GM21529 (cell line): ENCODE results near the gene ZSCAN10.
A peak's percentile ranks its signal among the peaks of the same experiment; 100 is the strongest.
"Not testable (repeated sequence)": the region's sequence is repeated elsewhere in the genome, so short reads cannot be mapped to it uniquely, and the experiment has no call there.

Source experiments
- ATAC-seq: cut with Tn5 transposase; IDR thresholded peaks from one replicate; pipeline ENCODE4 v1.9.1; 2021; ENCODE audit not compliant: unreplicated experiment

ZSCAN10 gene

GRCh38 chr16:3086596-3087242, 12.4 kb downstream of the ZSCAN10 start:
- no peak for ATAC-seq

- no peak for ATAC-seq
Measured at GRCh38 chr16:3085868-3086595, 13.1 kb downstream of the ZSCAN10 start.

GRCh38 chr16:3084969-3085670, 14.0 kb downstream of the ZSCAN10 start:
- no peak for ATAC-seq

- no peak for ATAC-seq
Measured at GRCh38 chr16:3084491-3084890, 14.6 kb downstream of the ZSCAN10 start.

GRCh38 chr16:3083408-3083807, 15.7 kb downstream of the ZSCAN10 start:
- not testable (repeated sequence) for ATAC-seq

- ATAC-seq = not testable (repeated sequence)
Measured at GRCh38 chr16:3081957-3082356, 17.1 kb downstream of the ZSCAN10 start.

- no peak for ATAC-seq
Measured at GRCh38 chr16:3080024-3080423, 19.1 kb downstream of the ZSCAN10 start.

- no peak for ATAC-seq
Measured at GRCh38 chr16:3076577-3076976, 22.5 kb downstream of the ZSCAN10 start.

GRCh38 chr16:3075946-3076345, 23.1 kb downstream of the ZSCAN10 start:
- ATAC-seq = not testable (repeated sequence)

GRCh38 chr16:3075523-3075915, 23.6 kb downstream of the ZSCAN10 start:
- ATAC-seq = no peak

- ATAC-seq = peak; percentile 61
Measured at GRCh38 chr16:3074860-3075522, 24.1 kb downstream of the ZSCAN10 start.

GRCh38 chr16:3073448-3073847, 25.6 kb downstream of the ZSCAN10 start:
- no peak for ATAC-seq

- not testable (repeated sequence) for ATAC-seq
Measured at GRCh38 chr16:3072576-3073263, 26.4 kb downstream of the ZSCAN10 start.

- not testable (repeated sequence) for ATAC-seq
Measured at GRCh38 chr16:3072148-3072547, 26.9 kb downstream of the ZSCAN10 start.

GRCh38 chr16:3071655-3072054, 27.4 kb downstream of the ZSCAN10 start:
- no peak for ATAC-seq

- no peak for ATAC-seq
Measured at GRCh38 chr16:3070608-3071111, 28.4 kb downstream of the ZSCAN10 start.

GRCh38 chr16:3069146-3069545, 29.9 kb downstream of the ZSCAN10 start:
- not testable (repeated sequence) for ATAC-seq

- ATAC-seq = no peak
Measured at GRCh38 chr16:3068487-3068886, 30.6 kb downstream of the ZSCAN10 start.

GRCh38 chr16:3066440-3066748, 32.7 kb downstream of the ZSCAN10 start:
- no peak for ATAC-seq

- ATAC-seq = no peak
Measured at GRCh38 chr16:3065742-3066439, 33.2 kb downstream of the ZSCAN10 start.
